Lung (tissue), 12 donors: Measurements from ENCODE around the gene TEDC1. TPM values are rescaled to one million over a fixed set of nuclear protein-coding genes. Genes with fewer than 3 reads are reported as not detected.

Experiments
- ATAC-seq: fragments of 200-7000 bp; cut with Tn5 transposase; one replicate; pipeline ENCODE4 v1.9.1; 2020; ENCODE audit warnings: moderate number of reproducible peaks; ENCODE audit not compliant: insufficient read depth, low FRiP score
- DNase-seq, 3 donors: peaks; one replicate each; pipeline ENCODE4 v3.0.0-alpha.2; 2013 to 2017
- H3K27ac ChIP-seq, 2 donors: one replicate each; pipeline ENCODE4 v1.5.1; 2013; ENCODE audit warnings: mild to moderate bottlenecking in 2 of 2, moderate library complexity in 2 of 2, control low read depth in 1 of 2, inconsistent platforms in 1 of 2, low read depth in 1 of 2, low read length in 1 of 2
- H3K27me3 ChIP-seq, 3 donors: one replicate each; pipeline ENCODE4 v1.5.1; 2013; ENCODE audit warnings: low read length in 2 of 3; ENCODE audit not compliant: control insufficient read depth in 3 of 3, insufficient read depth in 3 of 3
- H3K36me3 ChIP-seq, 4 donors: one replicate each; pipeline ENCODE4 v1.5.1; 2013; ENCODE audit warnings: low read length in 4 of 4, mild to moderate bottlenecking in 1 of 4, moderate library complexity in 1 of 4; ENCODE audit not compliant: control insufficient read depth in 4 of 4, insufficient read depth in 4 of 4
- H3K4me1 ChIP-seq, 5 donors: one replicate each; pipeline ENCODE4 v1.5.1; 2013; ENCODE audit warnings: low read length in 5 of 5, mild to moderate bottlenecking in 2 of 5, moderate library complexity in 1 of 5; ENCODE audit not compliant: control insufficient read depth in 5 of 5, insufficient read depth in 5 of 5
- H3K4me3 ChIP-seq: one replicate; pipeline ENCODE4 v1.5.1; 2013; ENCODE audit warnings: mild to moderate bottlenecking, control low read depth, moderate library complexity
- H3K9ac ChIP-seq, 2 donors: one replicate each; pipeline ENCODE4 v1.5.1; 2013; ENCODE audit warnings: low read length in 2 of 2, control low read depth in 1 of 2; ENCODE audit not compliant: insufficient read depth in 1 of 2
- H3K9me3 ChIP-seq, 4 donors: one replicate each; pipeline ENCODE4 v1.5.1; 2013; ENCODE audit warnings: low read length in 3 of 4, mild to moderate bottlenecking in 1 of 4, moderate library complexity in 1 of 4; ENCODE audit not compliant: control insufficient read depth in 4 of 4, insufficient read depth in 3 of 4
- CTCF ChIP-seq: IDR thresholded peaks from 2 replicates; pipeline ENCODE4 v1.5.1; 2012; ENCODE audit warnings: mild to moderate bottlenecking; ENCODE audit errors: control extremely low read depth, extremely low read depth
- WGBS, 2 donors: extraction: QIAGEN DNeasy Blood & Tissue Kit; methylation state at CpG; one replicate each; pipeline ENCODE4 v1.1.7; 2013; 5-methylcytosine and 5-hydroxymethylcytosine counted together
- polyA plus RNA-seq, 2 donors: library from polyadenylated mRNA; stranded (reverse); fragments of 200-250 nt; gene quantifications; one replicate each; pipeline ENCODE4 v1.2.1, GENCODE V29; 2013
- total RNA-seq, 2 donors: library from RNA; depleted of rRNA in 1 of 2; stranded (reverse); fragments of >200 nt in 1 of 2; gene quantifications; one replicate each; pipeline ENCODE4 v1.2.1, GENCODE V29; 2014 to 2021
- donor health status: control.
- donor health status: control.
- donor health status: Bipolar disorder and iron deficiency.
- donor health status: healthy.
- donor health status: DM: yes; HTN: yes; CAD: no.

TEDC1 gene
- total and polyA plus RNA-seq, 4 donors: 5.8 to 20.8 (median 14.4) TPM

- whole genome bisulfite sequencing, 2 donors: 90 to 92% methylated on average over 24 of the region's 24 CpGs
- ATAC-seq: no peak
- no peaks in the 10 kb centered on the region for H3K27me3 ChIP-seq
- H3K36me3 ChIP-seq: peaks cover 0 to 3% (median 0%) of the 10 kb centered on the region in 4 donors
- H3K9ac ChIP-seq: no peak overlapping the region
- peak in 1 of 3 donors; percentile 12 for DNase-seq
- no peak overlapping the region for H3K4me3 ChIP-seq
- H3K27ac ChIP-seq: no peak overlapping the region
- TF ChIP-seq CTCF: no peak
- peaks cover 0 to 20% (median 10%) of the 10 kb centered on the region in 5 donors for H3K4me1 ChIP-seq
- no peaks in the 10 kb centered on the region for H3K9me3 ChIP-seq
Observed at GRCh38 chr14:105492031-105492970, 1.3 kb downstream of the TEDC1 start.

- WGBS, 2 donors: 88 to 91% methylated on average over 16 to 20 of the region's 20 CpGs
- DNase-seq: peak in 1 of 3 donors; percentile 11
- no peak for ATAC-seq
Observed at GRCh38 chr14:105492971-105493871, 2.2 kb downstream of the TEDC1 start.

GRCh38 chr14:105493921-105494605 is 3.0 kb downstream of the TEDC1 start:
- Histone ChIP-seq H3K27me3 (no peaks in the 10 kb centered on the region), H3K4me1 (peaks cover 0 to 7% (median 3%) of the 10 kb centered on the region in 5 donors), H3K4me3 (no peak overlapping the region), H3K9me3 (no peaks in the 10 kb centered on the region), H3K36me3 (peaks cover 0 to 6% (median 1%) of the 10 kb centered on the region in 4 donors), H3K27ac (no peak overlapping the region), H3K9ac (no peak overlapping the region)
- 95 to 96% methylated on average over 16 of the region's 16 CpGs for WGBS, 2 donors
- ATAC-seq (no peak), DNase-seq (peak in 1 of 3 donors; percentile 11)
- TF ChIP-seq CTCF: no peak

More at GRCh38 chr14:105492971-105493871, 2.2 kb downstream of the TEDC1 start:
- H3K36me3 ChIP-seq: peaks cover 0 to 3% (median 1%) of the 10 kb centered on the region in 4 donors
- no peaks in the 10 kb centered on the region for H3K9me3 ChIP-seq
- TF ChIP-seq CTCF: no peak
- H3K27me3 ChIP-seq: no peaks in the 10 kb centered on the region
- peaks cover 0 to 14% (median 6%) of the 10 kb centered on the region in 5 donors for H3K4me1 ChIP-seq
- H3K4me3 ChIP-seq: no peak overlapping the region
- H3K27ac ChIP-seq: no peak overlapping the region
- H3K9ac ChIP-seq: no peak overlapping the region
